Peyer's patch (tissue), 4 donors: ENCODE results near the gene TBC1D12. TPM values are rescaled to one million over a fixed set of nuclear protein-coding genes. Genes with fewer than 3 reads are reported as not detected.

ENCODE experiments used
- DNase-seq, 3 donors: peaks; one replicate each; pipeline ENCODE4 v3.0.0-alpha.2; 2017 to 2019
- H3K27ac ChIP-seq, 4 donors: fragments of 200-600 bp; sonication (generic); one replicate each; pipeline ENCODE4 v1.5.1; 2016 to 2019
- H3K27me3 ChIP-seq, 2 donors: fragments of 200-600 bp; sonication (generic); one replicate each; pipeline ENCODE4 v1.5.1; 2019
- H3K36me3 ChIP-seq, 3 donors: fragments of 200-600 bp; sonication (generic); one replicate each; pipeline ENCODE4 v1.5.1; 2016 to 2019
- H3K4me1 ChIP-seq, 4 donors: fragments of 200-600 bp; sonication (generic); one replicate each; pipeline ENCODE4 v1.5.1; 2016 to 2019
- H3K4me3 ChIP-seq, 4 donors: fragments of 200-600 bp; sonication (generic); 1 replicate in 3 of 4; 2 replicates in 1 of 4; pipeline ENCODE4 v1.5.1; 2016 to 2019; ENCODE audit warnings: mild to moderate bottlenecking in 1 of 4
- H3K9me3 ChIP-seq, 4 donors: fragments of 200-600 bp; sonication (generic); one replicate each; pipeline ENCODE4 v1.5.1; 2016 to 2019; ENCODE audit warnings: mild to moderate bottlenecking in 1 of 4
- POLR2A ChIP-seq, 2 donors: fragments of 450-650 bp; IDR thresholded peaks; one replicate each; pipeline ENCODE4 v1.5.1; 2017; ENCODE audit warnings: antibody characterized with exemption in 2 of 2, mild to moderate bottlenecking in 2 of 2, moderate library complexity in 2 of 2
- total RNA-seq, 4 donors: library from RNA; depleted of rRNA; stranded (reverse); fragments of >200 nt; gene quantifications; one replicate each; pipeline ENCODE4 v1.1.0, GENCODE V29; 2016
- TF ChIP-seq, protein P1 (sequence below), 6 experiments: fragments of 450-650 bp in 4 of 6; fragments of 200-600 bp in 2 of 6; sonication (generic) in 1 of 6; IDR thresholded peaks; one replicate each; pipeline ENCODE4 v1.5.1; 2017 to 2019; ENCODE audit warnings: antibody characterized with exemption in 6 of 6, mild to moderate bottlenecking in 3 of 6, moderate library complexity in 1 of 6

Gene TBC1D12
- total RNA-seq, 4 donors from 2014 or later, result 16.5 to 30.6 (median 24.5) TPM

- no peak for TF ChIP-seq POLR2A (IDR thresholded peaks at IDR 0.05)
- TF ChIP-seq, protein P1, sequence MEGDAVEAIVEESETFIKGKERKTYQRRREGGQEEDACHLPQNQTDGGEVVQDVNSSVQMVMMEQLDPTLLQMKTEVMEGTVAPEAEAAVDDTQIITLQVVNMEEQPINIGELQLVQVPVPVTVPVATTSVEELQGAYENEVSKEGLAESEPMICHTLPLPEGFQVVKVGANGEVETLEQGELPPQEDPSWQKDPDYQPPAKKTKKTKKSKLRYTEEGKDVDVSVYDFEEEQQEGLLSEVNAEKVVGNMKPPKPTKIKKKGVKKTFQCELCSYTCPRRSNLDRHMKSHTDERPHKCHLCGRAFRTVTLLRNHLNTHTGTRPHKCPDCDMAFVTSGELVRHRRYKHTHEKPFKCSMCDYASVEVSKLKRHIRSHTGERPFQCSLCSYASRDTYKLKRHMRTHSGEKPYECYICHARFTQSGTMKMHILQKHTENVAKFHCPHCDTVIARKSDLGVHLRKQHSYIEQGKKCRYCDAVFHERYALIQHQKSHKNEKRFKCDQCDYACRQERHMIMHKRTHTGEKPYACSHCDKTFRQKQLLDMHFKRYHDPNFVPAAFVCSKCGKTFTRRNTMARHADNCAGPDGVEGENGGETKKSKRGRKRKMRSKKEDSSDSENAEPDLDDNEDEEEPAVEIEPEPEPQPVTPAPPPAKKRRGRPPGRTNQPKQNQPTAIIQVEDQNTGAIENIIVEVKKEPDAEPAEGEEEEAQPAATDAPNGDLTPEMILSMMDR (IDR thresholded peaks at IDR 0.05), result no peak
- no peak overlapping the region for H3K4me3 ChIP-seq
- H3K4me1 ChIP-seq, result peaks cover 0 to 22% (median 3%) of the 10 kb centered on the region in 4 donors
Observed at GRCh38 chr10:94409021-94409657, 6.8 kb downstream of the TBC1D12 start.

DNA sequence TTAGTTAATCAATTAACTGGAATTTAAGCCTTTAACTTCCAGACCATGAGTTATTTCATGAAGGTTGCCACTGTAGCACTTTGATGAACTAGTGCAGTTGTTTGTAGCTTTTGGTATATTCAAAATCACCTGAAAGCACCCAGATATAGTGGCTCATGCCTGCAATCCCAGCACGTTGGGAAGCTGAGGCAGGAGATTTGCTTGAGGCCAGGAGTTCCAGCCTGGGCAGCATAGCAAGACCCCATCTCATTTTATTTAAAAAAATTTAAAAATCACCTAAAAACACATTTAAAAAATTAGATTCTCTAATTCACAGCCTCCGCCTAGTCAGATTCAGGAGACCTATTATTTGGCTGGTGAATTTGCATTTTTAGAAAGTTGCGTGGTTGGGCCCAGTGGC, 9.0 kb downstream of the TBC1D12 start:
- Histone ChIP-seq H3K4me1 (peaks cover 0 to 11% (median 0%) of the 10 kb centered on the region in 4 donors), H3K27me3 (no peaks in the 10 kb centered on the region), H3K27ac (no peak overlapping the region), H3K36me3 (no peaks in the 10 kb centered on the region), H3K9me3 (no peaks in the 10 kb centered on the region), H3K4me3 (no peak overlapping the region)
- TF ChIP-seq POLR2A (IDR thresholded peaks at IDR 0.05), result no peak
- TF ChIP-seq, protein P1 (IDR thresholded peaks at IDR 0.05), result no peak
- DNase-seq, result no peak

More at GRCh38 chr10:94409021-94409657, 6.8 kb downstream of the TBC1D12 start:
- Histone ChIP-seq H3K27ac (no peak overlapping the region), H3K27me3 (no peaks in the 10 kb centered on the region), H3K9me3 (no peaks in the 10 kb centered on the region), H3K36me3 (no peaks in the 10 kb centered on the region)
- DNase-seq, result no peak

GRCh38 chr10:94412449-94412848, 10.1 kb downstream of the TBC1D12 start:
- Histone ChIP-seq H3K36me3 (no peaks in the 10 kb centered on the region), H3K4me1 (no peaks in the 10 kb centered on the region), H3K9me3 (no peaks in the 10 kb centered on the region), H3K4me3 (no peak overlapping the region), H3K27ac (no peak overlapping the region), H3K27me3 (no peaks in the 10 kb centered on the region)
- TF ChIP-seq POLR2A (IDR thresholded peaks at IDR 0.05), result no peak
- TF ChIP-seq, protein P1 (IDR thresholded peaks at IDR 0.05), result no peak
- DNase-seq, result no peak

- H3K4me1 ChIP-seq, result no peaks in the 10 kb centered on the region
- no peaks in the 10 kb centered on the region for H3K9me3 ChIP-seq
- no peak overlapping the region for H3K27ac ChIP-seq
- TF ChIP-seq, protein P1 (IDR thresholded peaks at IDR 0.05), result no peak
- no peak for TF ChIP-seq POLR2A (IDR thresholded peaks at IDR 0.05)
- H3K36me3 ChIP-seq, result no peaks in the 10 kb centered on the region
- DNase-seq, result no peak
- no peaks in the 10 kb centered on the region for H3K27me3 ChIP-seq
- H3K4me3 ChIP-seq, result no peak overlapping the region
Observed at GRCh38 chr10:94413361-94413760, 11.0 kb downstream of the TBC1D12 start.

DNA sequence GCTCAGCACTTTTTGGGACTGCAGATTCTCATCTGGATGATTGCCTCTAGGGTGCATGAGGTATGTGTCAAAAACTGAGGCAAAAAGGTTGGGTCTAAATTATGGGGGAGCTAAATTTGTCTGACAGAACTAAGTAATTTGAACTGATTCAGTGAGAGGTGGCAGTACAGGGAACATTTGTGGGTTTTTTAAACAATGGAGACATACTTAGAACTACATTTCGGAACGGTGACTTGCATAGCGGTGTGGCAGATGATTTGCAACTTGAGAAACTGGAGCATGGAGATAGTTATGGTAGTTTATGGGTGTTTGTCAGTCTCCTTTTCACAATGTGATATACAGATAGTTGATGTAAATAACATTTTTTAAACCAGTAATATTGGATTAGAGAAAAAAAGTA, 14.6 kb downstream of the TBC1D12 start:
- H3K36me3 ChIP-seq, result no peaks in the 10 kb centered on the region
- H3K27me3 ChIP-seq, result no peaks in the 10 kb centered on the region
- no peak for DNase-seq
- no peaks in the 10 kb centered on the region for H3K4me1 ChIP-seq
- H3K9me3 ChIP-seq, result no peaks in the 10 kb centered on the region
- no peak for TF ChIP-seq POLR2A (IDR thresholded peaks at IDR 0.05)
- TF ChIP-seq, protein P1 (IDR thresholded peaks at IDR 0.05), result no peak
- H3K27ac ChIP-seq, result no peak overlapping the region
- no peak overlapping the region for H3K4me3 ChIP-seq
